GM10248 (cell line): ENCODE results near the gene CD300LD.

ENCODE experiments used
- CTCF ChIA-PET: fragments of 300-600 bp; sonication (Branson Sonifier 250); formaldehyde crosslinking; extraction: SDS; loops from one replicate; lab custom pipeline; 2021; ENCODE audit warnings: antibody characterized with exemption; lab: Yijun Ruan, JAX
- POLR2A ChIA-PET: fragments of 350-650 bp; sonication (Branson Sonifier 250); formaldehyde crosslinking; extraction: SDS; loops from one replicate; lab custom pipeline; 2020; ENCODE audit warnings: antibody characterized with exemption; lab: Yijun Ruan, JAX
- DNase-seq: peaks from one replicate; pipeline ENCODE4 v3.0.0; 2012; ENCODE audit errors: extremely low spot score
- TF ChIP-seq, protein P1 (sequence below): IDR thresholded peaks from 2 replicates; pipeline ENCODE4 v1.5.1; 2012; ENCODE audit warnings: mild to moderate bottlenecking, low read depth; ENCODE audit errors: extremely low read depth, missing control alignments, control extremely low read depth

The CD300LD gene

DNA sequence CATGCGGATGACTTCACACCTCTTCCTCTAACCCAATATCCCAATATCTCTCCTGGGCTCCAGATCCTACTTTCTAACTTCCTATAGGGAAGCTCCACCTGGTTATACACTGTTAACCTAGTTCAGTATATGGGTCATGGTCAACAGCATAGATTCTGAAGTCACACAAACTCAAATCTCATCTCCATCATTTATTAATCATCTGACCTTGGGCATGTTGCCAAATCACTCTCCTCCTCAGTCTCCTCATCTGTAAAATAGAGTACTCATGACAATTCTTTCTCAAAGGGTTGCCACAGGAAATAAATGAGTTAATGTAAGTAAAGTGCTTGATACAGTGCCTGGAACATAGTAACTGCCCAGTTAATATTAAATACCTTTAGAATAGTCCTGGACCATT is 32.0 kb upstream of the CD300LD start:
- DNase-seq, result no peak
- ChIA-PET CTCF (interaction anchor here (1.3 to 2.4 kb wide), 3 partner anchors 11 to 255 kb away, joined by 3 to 6 read pairs (median 3); no protein-coding TSS in a partner anchor), POLR2A (no interaction called here)
- TF ChIP-seq, protein P1, sequence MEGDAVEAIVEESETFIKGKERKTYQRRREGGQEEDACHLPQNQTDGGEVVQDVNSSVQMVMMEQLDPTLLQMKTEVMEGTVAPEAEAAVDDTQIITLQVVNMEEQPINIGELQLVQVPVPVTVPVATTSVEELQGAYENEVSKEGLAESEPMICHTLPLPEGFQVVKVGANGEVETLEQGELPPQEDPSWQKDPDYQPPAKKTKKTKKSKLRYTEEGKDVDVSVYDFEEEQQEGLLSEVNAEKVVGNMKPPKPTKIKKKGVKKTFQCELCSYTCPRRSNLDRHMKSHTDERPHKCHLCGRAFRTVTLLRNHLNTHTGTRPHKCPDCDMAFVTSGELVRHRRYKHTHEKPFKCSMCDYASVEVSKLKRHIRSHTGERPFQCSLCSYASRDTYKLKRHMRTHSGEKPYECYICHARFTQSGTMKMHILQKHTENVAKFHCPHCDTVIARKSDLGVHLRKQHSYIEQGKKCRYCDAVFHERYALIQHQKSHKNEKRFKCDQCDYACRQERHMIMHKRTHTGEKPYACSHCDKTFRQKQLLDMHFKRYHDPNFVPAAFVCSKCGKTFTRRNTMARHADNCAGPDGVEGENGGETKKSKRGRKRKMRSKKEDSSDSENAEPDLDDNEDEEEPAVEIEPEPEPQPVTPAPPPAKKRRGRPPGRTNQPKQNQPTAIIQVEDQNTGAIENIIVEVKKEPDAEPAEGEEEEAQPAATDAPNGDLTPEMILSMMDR, result no peak

DNA sequence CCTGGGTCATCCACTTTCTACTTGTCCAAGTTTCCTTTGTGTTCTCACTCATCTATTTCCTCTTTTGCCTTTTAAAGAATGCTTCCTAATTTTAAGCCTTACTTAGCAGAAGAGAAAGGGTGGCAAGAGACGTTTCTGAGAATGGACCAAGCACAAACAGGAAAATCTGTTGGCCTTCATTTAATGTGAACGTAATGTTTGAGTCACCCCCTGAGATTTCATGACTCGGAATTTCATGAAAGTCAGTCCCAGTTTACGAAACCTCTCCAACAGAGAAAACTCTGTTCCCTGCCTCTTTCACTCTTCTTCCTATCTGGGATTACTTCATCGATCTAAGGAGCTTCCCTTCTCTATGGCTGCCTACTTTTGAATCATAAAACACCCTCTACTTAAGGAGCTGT is 31.6 kb upstream of the CD300LD start, which contains the start of gene CD300E:
Gene CD300E (minus strand): TSS at position 46 of the 401 bp plus-strand sequence. CDS start 117 bp downstream, outside the sequence.
- TF ChIP-seq, protein P1, result no peak
- CTCF ChIA-PET, result interaction anchor here (2.4 kb wide), 1 partner anchor 33 kb away, joined by 6 read pairs; no protein-coding TSS in a partner anchor
- POLR2A ChIA-PET, result no interaction called here
- no peak for DNase-seq

DNA sequence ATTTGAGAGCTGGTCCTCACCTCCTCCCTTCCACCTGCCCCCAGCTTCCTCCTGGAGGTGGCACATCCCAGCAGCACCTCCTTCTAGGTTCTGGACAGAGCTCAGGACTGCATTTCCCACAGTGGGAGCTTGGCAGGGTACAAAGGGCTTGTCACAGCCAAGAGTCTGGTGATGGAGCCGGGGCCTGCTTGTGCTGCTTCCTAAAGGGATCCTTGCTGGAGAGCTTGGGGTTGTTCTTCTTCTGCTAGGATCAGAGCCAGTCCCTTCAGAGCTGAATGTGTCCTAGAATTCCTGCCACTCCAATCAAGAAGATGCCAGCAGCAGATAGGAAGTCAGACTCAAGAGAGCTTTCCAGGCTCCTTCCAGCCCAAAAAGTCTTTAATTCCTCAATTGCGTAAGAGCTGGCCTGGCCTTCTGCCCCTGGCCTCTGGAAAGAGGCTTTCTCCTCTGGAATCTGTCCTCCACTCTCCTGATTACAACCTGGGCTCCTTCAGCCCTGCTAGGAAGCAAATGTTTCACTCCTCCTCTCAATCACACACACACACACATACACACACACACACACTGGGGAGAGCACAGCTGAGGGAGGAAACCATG is 27.1 kb upstream of the CD300LD start:
- ChIA-PET CTCF (interaction anchor here (1.0 to 1.7 kb wide), 3 partner anchors 39 to 240 kb away, joined by 3 to 4 read pairs (median 3); no protein-coding TSS in a partner anchor), POLR2A (no interaction called here)
- no peak for DNase-seq
- TF ChIP-seq, protein P1, result no peak

DNA sequence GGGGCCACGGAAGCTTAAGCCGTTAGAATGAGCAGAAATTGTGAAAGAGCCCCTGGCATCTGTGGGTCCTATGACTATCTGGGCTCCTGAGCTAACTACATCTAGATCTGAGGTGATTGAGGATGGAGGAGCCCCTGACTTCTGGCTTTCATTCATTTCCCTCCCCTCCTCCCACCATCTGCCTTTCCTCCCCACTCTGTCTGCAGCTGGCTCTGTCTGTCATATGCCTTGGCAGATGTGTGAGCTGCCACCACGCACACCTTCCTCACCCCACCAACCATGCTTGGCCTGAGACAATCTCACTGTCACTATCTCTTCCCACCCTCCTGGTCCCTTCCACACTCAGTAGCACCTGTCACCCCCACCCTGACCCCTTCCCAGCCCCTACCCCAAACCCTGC is 26.4 kb upstream of the CD300LD start:
- TF ChIP-seq, protein P1, result no peak
- POLR2A ChIA-PET, result no interaction called here
- DNase-seq, result no peak
- CTCF ChIA-PET, result interaction anchor here (1.0 to 2.2 kb wide), 6 partner anchors 14 to 251 kb away, joined by 3 to 8 read pairs (median 4); partner anchors contain the start of gene RAB37

DNA sequence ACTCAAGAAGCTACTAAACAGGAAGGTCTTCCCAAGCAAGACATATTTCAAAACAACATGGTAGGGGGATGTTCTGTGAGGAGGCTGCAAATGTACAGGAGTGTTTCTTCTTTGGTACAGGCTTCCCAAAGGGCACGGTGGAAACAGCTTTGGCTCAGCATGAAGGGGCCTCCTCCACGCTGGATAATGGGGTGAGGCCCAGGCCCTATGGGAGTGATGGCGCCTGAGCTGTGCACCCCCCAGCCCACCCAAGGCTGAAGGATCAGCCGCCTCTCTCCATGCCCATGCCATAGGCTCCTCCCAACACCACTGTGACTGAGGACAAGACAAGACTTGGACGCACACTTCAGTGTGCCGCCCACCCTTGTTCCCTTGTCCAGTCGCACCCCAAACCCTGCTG is 24.6 kb upstream of the CD300LD start:
- DNase-seq, result no peak
- CTCF ChIA-PET, result interaction anchor here (2.2 kb wide), 1 partner anchor 121 kb away, joined by 8 read pairs; the partner anchor contains the start of gene RAB37
- POLR2A ChIA-PET, result no interaction called here
- TF ChIP-seq, protein P1, result no peak

DNA sequence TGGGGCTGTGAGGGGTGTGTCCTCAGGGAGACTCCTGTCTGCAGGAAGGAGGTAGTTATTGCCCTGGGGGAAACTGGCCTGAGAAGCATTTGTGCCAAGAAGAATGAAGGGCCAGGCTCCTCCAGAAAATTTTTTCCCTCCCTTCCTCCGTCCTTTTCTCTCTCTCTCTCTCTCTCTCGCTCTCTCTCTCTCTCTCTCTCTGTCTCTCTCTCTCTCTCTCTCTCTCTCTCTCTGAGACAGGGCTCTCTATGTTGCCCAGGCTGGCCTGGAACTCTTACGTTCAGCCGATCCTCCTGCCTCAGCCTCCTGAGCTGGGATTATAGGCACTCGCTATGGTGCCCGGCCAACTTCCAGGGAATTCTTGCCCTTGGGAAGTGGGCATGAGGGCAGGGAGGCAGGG is 20.0 kb upstream of the CD300LD start:
- ChIA-PET POLR2A (no interaction called here), CTCF (interaction anchor here (1.9 kb wide), 1 partner anchor 244 kb away, joined by 4 read pairs; the partner anchor contains the start of gene GPR142)
- DNase-seq, result no peak
- TF ChIP-seq, protein P1, result no peak
